HL-60/S4 treated with retinoic acid at 250 ng/mL for 4 days and 3 days (cell line): ENCODE results near the gene RAD51B.

Experiments
- in situ Hi-C: fragments of 300-500 bp; cut with MboI; formaldehyde crosslinking; loops from 2 replicates; pipeline ENCODE4 v1.7.0; 2022; ENCODE audit warnings: low sequenced_read_pairs

Gene RAD51B

DNA sequence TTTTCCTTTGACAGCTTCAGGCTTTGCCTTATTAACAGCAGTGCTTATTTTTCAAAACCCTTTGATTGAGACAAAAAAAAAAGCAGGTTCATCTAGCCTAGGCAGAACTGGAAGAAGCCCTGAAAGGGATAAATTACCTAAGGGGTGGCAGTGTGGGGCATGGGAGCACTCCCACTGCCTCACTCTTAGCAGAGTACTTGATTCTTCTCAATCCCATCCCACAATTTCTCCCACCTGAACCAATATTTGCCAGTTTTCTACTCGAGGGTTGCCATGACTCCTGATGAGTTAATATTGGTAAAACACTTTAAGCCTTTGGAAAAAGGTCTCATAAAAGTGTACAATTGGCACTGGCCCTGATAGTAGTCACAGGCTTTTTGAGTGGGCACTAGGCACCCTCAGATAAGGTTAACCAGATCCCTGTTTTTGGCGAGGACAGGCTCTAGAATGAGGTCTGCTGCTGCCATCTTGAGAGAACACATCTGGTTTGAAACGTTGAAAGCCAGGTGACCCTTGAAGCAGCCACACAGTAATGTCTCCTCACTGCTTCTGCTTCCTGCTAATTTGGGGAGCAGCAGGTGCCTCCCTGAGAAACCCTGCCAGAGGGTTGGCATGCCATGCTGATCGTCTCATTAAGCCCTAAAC lies 320.0 kb downstream of the RAD51B start:
- in situ Hi-C loops: no loop called here

DNA sequence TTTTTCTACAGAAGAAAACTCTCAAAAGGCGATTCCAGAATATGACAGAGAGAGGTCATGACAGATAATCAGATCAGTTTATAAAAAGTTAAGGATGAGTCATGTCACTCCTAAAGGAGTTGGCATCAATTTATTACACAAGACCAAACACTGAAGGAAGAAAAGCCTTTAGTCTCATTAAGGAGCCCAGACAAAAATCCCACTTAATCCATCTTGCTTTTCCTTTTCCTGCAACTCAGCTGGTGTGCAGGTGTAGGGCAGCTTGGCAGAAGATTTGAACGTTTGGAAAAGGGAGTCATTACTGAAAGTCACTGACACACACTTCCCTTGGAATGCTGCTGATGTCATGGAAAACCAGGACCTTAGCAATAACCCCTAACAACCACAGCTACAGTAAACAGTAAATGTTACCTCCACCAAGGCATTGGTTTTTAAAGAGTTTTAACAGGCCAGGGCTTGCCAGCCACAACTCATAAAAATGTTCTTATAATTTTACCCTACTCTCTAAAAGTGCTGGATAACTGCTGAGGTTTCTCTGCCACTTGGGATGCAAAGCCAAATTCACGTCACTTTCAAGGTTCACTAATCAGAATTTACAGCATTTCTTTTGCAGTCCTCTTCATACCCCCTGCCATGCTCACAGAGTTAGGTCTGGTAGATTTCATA lies 320.6 kb downstream of the RAD51B start:
- in situ Hi-C loops: no loop called here

DNA sequence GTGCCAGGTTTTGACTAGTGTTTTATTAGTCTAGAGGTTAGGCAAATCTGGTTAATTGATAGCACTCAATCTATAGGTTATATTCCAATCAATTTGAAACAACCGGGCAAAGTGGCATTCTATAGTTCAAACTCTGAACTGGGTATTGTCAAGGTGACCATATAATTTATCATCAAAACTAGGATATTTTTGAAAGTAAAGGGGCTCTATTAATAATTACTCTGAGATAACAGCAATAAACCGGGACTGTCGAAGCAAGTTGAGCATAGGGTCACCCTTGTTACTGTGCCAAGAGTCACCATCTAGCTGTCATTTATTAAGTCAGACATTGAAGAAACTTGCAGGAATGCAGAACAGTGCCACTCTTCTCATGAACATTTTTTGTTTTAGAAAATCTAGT lies 321.2 kb downstream of the RAD51B start:
- in situ Hi-C loops: no loop called here

DNA sequence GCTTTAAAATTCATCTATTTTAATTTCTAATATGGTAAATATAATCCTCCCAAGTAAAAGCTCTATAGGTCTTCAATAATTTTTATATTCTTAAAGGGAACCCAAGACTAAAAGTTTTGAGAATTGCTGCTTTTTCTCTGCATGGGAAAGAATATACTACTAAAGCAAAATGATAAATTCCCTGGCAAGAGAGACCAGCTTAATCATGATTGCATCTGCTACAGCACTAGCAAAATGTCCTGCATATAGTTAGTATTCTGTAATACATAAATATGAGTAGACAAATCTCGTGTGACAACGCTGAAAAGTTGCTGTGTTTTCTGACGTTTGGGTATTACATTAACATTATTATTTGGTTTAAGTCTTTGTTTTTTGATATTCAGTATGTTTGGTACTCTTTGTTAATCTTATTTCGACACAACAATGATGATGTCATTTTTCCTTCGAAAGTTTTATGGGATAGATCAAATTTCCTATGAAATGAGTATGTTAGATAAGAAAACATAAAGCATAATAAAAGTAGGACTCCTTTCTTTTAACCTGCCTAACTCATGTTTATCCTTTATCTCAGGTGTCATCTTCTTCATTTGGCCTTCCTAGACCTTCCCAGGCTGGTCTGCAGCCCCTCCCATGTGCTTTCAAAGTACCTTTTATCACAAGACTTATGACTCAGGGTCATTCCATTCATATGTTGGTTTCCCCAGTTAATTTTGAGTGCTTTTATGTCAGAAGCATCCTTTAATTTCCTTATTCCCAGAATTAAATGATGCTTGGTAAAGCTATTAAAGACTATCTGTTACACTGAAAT lies 321.9 kb downstream of the RAD51B start:
- in situ Hi-C loops: no loop called here

DNA sequence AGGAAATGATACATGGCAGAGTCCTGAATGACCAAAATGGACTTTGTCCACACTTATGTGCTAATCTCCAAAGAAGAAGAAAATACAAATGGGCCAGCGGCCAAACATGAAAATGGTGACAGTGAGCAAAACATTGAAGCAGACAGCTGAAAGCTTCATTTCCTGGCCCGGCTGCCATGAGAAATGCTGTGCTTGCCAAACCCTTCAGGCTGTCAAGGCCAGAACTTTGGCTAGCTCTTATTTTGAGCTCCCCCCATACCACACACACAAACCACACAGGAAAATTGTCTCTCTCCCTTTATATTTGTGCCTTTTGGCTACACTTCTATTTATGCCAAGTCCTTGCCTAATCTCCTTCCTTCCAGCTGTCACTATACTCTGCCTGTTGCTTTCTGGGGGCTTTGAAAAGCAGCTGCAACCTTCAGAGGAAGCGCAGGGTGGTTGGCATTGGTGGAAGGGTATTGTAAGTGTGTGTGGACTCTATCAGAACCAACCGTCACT lies 323.8 kb downstream of the RAD51B start:
- in situ Hi-C loops: no loop called here

DNA sequence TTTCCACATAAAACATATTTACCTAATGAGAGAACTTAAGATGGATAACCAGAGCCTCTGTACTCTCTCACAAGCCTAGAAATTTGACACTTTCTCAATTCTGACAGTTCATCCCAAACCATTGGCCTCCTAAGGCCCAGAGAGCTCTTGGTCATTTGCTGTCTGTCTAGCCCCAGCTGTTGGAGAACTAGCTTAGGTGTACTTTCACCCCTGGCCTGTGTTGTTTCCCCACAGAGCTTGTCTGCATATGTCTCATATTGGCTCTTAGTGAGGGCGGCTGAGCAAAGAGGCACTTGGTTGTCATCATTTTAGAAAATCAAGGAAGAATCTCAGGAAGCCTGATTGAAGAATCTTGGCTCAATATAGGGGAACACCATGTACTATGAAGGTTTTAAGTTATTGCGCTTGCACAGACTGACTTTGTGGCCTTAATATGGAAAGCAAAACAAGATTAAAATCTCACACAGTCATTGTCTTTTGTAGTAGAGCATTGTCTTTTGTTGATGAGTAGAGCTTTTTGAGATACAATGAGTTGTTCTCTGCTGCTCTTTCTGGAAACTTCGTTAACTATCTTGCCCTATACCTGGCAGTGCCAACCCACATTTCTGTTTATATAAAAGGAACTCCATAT lies 324.6 kb downstream of the RAD51B start:
- in situ Hi-C loops: no loop called here

DNA sequence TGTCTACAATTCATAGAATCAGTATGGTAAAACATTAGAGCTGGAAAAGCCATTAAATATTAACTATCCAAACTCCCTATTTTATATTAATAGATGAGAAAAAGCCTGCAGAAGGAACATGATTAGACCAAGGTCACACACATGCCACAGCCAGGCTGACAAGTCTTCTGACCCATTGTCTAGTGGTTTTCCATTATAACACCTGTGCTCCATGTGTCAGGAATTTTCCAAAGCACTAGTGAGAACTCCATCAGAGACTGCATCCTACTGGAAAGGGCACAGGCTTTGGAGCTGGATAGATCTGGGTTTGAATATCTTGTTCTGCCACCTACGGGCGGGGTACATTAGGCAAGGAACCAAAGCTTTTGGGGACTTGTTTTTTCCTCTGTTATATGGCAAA lies 325.5 kb downstream of the RAD51B start:
- in situ Hi-C loops: no loop called here

DNA sequence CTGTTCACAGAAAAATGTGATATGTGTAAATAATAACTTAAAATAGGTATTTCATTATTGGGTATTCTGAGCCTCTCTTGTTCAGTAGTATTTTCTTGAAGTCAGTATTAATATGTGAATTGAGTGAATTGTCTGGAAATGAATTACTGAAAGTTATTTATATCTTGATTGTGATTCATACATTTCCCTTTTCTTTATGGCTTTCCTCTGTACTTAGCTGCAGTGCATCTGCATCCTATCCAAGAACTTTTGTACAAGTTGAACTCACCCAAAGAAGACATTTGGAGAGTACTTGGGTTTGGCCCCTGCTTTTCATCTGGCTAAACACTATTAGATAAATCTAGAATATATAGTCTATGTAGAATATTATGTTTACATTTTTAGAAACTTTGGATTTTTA lies 326.0 kb downstream of the RAD51B start:
- in situ Hi-C loops: no loop called here

DNA sequence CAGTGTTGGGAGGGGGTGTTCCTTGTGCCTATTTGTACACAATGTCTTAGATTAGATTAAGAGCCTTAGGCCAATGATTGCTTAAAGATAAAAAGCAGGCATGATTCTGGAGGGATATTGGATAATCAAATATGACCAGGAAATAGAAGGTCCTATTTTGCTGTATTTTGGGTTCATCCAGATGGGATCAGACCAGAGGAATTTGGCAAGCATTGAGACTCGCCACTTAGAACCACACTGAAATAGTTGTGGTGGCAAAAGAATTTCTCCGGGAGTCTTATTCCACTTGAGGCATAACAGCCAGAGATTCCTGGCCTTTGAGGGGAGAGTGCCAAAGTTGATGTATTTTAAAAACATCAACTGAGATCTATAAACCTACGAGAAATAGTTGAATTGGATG lies 327.2 kb downstream of the RAD51B start:
- in situ Hi-C loops: no loop called here

DNA sequence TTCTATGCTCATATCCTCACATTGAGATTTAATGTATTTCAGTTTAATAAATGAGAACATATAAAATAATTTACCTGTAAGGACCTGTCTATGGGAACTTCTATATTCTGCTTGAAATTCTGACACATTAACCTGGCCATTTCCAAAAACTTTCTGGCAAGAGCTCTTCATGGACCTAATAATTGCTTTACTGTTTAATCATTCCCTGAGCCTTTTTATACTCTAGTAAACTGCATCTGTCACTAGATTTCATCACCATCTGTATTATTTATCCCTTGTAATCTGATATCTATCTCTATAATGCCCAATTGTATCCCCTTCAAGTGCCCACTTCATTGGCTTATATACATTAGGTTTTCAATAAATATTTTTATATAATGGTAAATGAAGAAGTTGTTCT lies 327.7 kb downstream of the RAD51B start:
- in situ Hi-C loops: no loop called here

DNA sequence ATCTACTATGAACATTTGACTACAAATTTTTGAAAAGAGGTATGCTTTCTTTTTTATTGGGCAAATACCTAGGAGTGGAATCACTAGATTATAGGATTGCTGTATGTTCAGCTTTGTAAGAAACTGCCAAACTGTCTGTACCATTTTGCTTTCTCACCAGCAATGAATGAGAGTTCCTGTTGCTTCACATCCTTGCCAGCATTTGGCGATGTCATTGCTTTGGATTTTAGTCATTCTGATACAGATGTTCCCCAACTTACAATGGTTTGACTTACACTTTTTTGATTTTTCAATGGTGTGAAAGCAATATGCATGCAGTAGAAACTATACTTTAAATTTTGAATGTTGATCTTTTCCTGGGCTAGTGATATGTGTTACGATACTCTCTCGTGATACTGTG lies 328.7 kb downstream of the RAD51B start:
- in situ Hi-C loops: no loop called here

DNA sequence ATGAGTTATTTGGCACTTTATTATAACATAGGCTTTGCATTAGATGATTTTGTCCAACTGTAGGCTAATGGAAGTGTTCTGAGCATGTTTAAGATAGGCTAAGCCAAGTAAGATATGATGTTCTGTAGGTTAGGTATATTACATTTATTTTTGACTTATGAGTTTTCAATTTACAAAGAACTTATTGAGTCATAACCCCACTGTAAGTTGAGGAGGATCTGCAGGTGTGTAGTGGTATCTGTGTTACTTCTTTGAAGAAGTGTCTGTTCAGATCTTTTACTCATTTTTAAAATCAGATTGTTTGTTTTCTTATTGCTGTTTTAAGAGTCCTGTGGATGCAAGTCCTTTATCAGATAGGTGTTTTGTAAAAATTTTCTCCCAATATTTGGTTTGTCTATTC lies 329.2 kb downstream of the RAD51B start:
- in situ Hi-C loops: no loop called here

DNA sequence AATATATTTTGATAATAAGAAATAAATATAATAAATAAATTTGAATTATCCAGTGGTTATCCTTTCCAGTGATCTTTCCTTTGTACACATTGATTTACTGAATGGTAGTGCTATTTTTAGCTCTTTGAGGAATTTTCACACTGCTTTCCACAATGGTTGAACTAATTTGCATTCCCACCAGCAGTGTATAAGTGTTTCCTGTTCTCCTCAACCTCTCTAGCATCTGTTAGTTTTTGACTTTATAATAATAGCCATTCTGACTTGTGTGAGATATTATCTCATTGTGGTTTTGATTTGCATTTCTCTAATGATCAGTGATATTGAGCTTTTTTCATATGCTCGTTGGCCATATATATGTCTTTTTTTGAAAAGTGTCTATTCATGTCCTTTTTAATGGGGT lies 333.7 kb downstream of the RAD51B start:
- in situ Hi-C loops: no loop called here

DNA sequence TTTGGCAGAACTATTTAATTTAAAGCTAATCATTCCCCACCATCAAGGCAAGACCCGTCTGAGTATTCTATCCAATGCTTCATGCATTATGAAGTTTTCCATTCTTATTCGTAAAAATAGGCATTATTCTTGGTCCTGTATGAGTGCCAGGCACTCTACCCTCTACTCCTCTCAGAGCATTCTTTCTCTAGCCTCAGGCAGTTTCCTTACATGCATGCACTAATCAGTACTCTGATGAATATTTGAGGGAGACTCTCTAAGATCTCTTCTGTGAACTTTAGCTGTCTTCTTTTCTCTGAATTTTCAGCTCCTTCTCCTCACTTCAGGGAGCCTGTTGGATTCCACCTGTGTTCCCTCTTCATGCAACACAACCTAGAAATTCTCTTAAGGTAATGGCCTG lies 334.7 kb downstream of the RAD51B start:
- in situ Hi-C loops: no loop called here

DNA sequence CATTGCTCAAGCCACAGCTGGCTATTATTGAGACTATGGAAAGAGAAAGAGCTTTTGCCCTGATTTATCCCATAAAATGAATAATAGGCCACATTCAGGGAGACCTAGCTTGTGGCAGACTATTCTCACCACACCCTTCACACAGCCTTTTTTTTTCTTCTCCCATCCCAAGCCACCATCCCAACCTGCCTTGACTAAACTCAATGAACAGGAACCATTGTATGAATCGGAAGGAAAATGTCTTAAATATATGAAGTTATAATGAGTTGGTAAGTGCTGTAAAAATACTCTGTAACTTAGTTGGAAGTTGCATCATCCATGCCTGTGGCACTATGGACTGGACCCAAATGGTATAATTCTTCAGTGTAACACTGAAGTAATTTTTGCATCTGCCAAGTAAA lies 338.4 kb downstream of the RAD51B start:
- in situ Hi-C loops: no loop called here

DNA sequence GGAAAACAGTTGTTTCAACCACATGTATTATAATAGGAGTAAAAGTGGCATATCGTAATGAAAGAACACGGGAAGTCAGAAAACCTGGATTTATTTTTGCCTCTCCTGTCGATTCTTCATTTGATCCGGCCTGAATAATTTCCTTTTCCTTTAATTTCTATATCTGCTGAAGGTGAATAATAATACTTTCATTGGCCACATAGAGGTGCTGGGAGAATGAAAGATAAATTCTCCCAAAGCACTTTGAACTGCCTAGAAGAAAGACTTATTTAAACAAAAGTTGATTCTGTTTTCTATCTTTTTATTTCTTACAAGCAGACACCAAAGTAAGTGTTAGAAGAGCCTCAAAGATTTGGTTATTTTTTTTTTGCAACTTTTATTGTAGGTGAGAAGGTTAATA lies 339.1 kb downstream of the RAD51B start:
- in situ Hi-C loops: no loop called here

DNA sequence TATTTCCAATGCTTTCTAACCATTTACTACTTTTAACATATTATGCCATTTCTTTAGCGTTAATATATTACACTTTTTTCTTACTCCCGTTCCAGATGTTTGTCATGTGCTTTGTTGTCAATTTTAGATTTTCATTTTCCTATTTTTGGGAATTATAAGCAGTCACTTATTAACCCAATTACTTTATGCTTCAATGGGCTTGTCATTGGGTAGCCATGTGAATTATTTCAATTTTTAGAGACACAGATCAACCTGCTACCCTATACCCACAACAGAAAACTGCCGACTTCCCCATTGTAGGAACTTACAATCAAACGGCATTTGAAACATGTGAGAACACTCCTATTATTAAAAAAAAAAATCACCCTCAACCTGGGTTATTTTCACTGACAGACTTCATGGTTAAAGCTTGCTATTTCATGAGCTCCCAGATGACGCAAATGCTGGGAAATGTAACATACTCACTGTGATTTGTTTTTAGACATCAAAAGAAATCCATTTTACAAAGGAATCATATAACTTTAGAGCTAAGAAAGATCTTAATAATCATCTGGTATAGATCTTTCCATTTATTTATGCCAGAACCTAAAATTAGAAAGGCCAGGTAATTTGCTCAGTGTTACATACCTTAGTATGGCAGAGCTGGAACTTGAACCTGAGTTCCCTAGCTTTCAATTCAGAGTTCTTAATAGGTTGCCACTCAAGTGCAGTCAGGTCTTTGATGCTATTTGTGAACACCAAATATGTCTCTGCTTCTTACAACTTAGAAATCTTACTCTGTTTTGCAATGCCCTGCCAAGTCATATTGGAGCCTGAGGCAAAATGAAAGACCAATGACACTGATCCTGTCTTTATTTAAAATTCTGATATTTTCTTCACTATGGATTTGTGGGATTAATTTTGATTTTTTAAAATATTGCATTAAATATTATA lies 340.4 kb downstream of the RAD51B start:
- in situ Hi-C loops: no loop called here

DNA sequence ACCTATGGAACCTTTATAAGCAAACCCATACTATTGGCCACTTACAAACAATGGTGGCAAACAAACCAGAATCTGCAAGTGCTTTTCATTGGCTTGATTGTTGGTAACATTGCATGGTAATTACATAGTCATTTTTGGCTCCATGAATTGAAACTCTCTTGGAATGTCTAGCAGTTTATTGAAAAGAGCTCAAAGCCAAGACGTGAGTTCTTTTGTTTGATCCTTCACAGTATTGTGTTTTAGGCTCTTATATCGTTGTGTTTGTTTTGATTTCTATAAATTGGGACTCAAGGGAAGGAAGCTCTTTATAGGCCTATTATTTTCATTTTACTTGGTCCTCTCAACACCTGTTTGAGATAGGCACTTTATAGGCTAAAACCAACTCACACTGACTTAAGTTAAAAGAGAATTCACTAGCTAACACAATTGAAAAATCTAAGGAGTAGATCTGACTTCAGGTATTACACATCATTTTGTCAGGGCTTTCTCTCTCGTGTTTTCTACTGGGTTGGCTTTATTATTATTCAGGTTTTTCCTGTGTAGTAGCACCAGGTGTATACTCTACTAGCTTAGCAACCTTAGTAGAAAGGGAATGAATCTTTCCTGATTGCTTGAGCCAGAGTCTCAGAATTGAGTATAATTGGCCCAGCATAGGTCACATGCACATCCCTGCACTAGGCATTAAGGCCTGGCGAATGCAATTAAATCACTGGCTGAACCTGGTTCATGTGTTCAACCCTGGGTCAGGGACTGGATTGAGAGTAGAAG lies 341.4 kb downstream of the RAD51B start:
- in situ Hi-C loops: no loop called here

DNA sequence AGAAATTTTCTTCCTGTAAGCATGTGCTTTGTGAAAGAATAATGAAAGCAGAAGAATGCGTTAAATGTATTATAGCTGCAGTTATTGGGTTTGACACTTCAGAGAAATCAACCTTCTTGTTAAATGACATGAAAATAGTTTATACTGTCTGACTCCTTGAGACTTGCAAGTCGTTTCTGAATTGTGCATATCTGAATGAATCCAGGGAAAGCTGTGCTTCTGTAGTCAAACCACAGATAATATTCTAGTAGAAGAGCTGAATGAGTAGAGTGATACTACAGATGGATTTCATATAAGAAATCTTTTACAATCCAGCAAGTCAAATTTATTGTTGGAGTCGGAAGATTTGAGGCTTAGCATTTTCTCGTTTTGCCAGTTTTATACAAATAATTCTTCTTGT lies 343.3 kb downstream of the RAD51B start:
- in situ Hi-C loops: no loop called here

DNA sequence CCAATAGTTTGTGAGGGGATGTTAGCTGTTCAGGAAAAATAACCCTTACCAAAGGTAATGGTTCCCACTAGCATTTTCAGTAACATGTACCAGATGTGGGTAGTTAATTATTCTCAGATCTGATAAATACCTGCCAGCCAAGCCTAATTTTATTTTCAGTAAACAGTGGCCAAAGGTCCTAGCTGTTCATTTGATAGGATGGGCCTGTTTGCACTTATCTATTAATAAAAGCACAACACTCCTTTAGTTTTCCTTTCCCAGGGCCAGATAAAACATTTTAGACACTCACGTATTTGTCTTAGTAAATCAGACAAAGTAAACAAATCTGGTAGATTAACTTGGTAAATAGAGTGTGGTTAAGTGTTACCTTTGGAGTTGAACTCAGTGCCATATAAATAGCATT lies 345.1 kb downstream of the RAD51B start:
- in situ Hi-C loops: no loop called here
